ENCODE data around the gene PAWR. TPM values are rescaled to one million over a fixed set of nuclear protein-coding genes. Genes with fewer than 3 reads are reported as not detected.

The PAWR gene
- total and polyA plus RNA-seq, 10 of the 15 experiments (the other 5 are each of a cell fraction or from before 2014, with no cell fraction given) = 8.1 to 70.6 (median 24.2) TPM

GRCh38 chr12:79657136-79657535 is 33.6 kb downstream of the PAWR start (continued):
- TF ChIP-seq, protein P1, sequence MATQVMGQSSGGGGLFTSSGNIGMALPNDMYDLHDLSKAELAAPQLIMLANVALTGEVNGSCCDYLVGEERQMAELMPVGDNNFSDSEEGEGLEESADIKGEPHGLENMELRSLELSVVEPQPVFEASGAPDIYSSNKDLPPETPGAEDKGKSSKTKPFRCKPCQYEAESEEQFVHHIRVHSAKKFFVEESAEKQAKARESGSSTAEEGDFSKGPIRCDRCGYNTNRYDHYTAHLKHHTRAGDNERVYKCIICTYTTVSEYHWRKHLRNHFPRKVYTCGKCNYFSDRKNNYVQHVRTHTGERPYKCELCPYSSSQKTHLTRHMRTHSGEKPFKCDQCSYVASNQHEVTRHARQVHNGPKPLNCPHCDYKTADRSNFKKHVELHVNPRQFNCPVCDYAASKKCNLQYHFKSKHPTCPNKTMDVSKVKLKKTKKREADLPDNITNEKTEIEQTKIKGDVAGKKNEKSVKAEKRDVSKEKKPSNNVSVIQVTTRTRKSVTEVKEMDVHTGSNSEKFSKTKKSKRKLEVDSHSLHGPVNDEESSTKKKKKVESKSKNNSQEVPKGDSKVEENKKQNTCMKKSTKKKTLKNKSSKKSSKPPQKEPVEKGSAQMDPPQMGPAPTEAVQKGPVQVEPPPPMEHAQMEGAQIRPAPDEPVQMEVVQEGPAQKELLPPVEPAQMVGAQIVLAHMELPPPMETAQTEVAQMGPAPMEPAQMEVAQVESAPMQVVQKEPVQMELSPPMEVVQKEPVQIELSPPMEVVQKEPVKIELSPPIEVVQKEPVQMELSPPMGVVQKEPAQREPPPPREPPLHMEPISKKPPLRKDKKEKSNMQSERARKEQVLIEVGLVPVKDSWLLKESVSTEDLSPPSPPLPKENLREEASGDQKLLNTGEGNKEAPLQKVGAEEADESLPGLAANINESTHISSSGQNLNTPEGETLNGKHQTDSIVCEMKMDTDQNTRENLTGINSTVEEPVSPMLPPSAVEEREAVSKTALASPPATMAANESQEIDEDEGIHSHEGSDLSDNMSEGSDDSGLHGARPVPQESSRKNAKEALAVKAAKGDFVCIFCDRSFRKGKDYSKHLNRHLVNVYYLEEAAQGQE (IDR thresholded peaks at IDR 0.05; ENCODE audit: low read depth, low read length) = no peak
- TF ChIP-seq RFX5 (IDR thresholded peaks at IDR 0.05; ENCODE audit: low read depth, low read length) (no peak), SMARCA5 (IDR thresholded peaks at IDR 0.05) (no peak), WRNIP1 (IDR thresholded peaks at IDR 0.05; ENCODE audit: borderline replicate concordance, low read depth, low read length) (no peak), KAT2A (conservative IDR thresholded peaks at IDR 0.05; ENCODE audit: control insufficient read depth, low read depth, low read length) (no peak), GATAD2B (conservative IDR thresholded peaks at IDR 0.05; ENCODE audit: low read depth) (no peak), FOXK2 (IDR thresholded peaks at IDR 0.05) (no peak)
- TF ChIP-seq, protein P2, sequence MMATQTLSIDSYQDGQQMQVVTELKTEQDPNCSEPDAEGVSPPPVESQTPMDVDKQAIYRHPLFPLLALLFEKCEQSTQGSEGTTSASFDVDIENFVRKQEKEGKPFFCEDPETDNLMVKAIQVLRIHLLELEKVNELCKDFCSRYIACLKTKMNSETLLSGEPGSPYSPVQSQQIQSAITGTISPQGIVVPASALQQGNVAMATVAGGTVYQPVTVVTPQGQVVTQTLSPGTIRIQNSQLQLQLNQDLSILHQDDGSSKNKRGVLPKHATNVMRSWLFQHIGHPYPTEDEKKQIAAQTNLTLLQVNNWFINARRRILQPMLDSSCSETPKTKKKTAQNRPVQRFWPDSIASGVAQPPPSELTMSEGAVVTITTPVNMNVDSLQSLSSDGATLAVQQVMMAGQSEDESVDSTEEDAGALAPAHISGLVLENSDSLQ (IDR thresholded peaks at IDR 0.05) = no peak

DNA sequence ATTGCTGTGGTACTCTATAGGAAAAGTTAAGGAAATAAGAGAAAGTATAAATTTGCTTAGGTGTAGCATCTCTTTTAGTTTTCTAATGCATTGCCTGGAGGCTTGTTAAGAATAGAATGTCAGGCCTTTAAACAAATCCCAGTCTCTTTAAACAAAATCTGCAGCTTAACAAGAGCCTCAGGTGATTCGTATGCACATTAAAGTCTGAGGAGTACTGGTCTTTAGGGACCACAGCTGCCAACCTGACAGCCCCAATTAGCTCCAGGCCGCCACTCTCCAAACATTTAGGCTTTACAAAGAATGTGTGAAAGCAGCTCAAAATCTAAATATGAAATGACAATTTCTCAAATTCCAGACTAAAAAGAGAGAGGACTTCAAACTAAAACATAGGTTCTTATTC is 35.7 kb downstream of the PAWR start:
- no peaks in the 10 kb centered on the region; the same call in 1 of the 3 replicates for H3K9me3 ChIP-seq (replicated peaks; ENCODE audit: control insufficient read depth, insufficient read depth, low read length)
- in situ Hi-C loops (cut with MboI) = no loop called here
- H3K4me1 ChIP-seq (ENCODE audit: control insufficient read depth, insufficient read depth, low read length) = no peaks in the 10 kb centered on the region
- H3K9ac ChIP-seq (ENCODE audit: control insufficient read depth, insufficient read depth, low read length) = no peak overlapping the region
- H3K79me2 ChIP-seq (ENCODE audit: control insufficient read depth, insufficient read depth, low read length) = peaks cover 5% of the 10 kb centered on the region
- WGBS (ENCODE audit: insufficient coverage, insufficient replicate concordance, low lambda C conversion rate, missing lambda C conversion rate) = 100% methylated on average over 2 of the region's 2 CpGs
- RAD21 ChIA-PET (ENCODE audit: unreplicated experiment) = interaction anchor here (0.5 kb wide), 1 partner anchor 145 kb away, joined by 3 read pairs; no protein-coding TSS in a partner anchor
- no peak overlapping the region for H3K4me3 ChIP-seq
- BruUV-seq (replicated peaks) = no TSS peak
- intact Hi-C loops (cut with micrococcal nuclease; ENCODE audit: unreplicated experiment) = no loop called here
- no peak for DNase-seq (ENCODE audit: low read depth, low spot score)
- no peaks in the 10 kb centered on the region for H4K20me1 ChIP-seq (ENCODE audit: control insufficient read depth, insufficient read depth)
- no peaks in the 10 kb centered on the region for H3K27me3 ChIP-seq (replicated peaks in 1 of 2; ENCODE audit: control insufficient read depth in 2 of 2, insufficient read depth in 2 of 2, low read length in 1 of 2)
- TF ChIP-seq TCF7 (IDR thresholded peaks at IDR 0.05; ENCODE audit: borderline replicate concordance) = no peak
- no peak for TF ChIP-seq BHLHE40 (IDR thresholded peaks at IDR 0.05; ENCODE audit: borderline replicate concordance in 1 of 2, low read depth in 2 of 2, low read length in 1 of 2)
- TF ChIP-seq CHD4 (IDR thresholded peaks at IDR 0.05) = no peak
- TF ChIP-seq PAX8 (IDR thresholded peaks at IDR 0.05) = no peak
- no peak for TF ChIP-seq SUZ12 (IDR thresholded peaks at IDR 0.05; ENCODE audit: unreplicated experiment)
- TF ChIP-seq MEF2A (IDR thresholded peaks at IDR 0.05; ENCODE audit: insufficient read depth, low read depth, low read length) = no peak
- TF ChIP-seq LARP7 (IDR thresholded peaks at IDR 0.05) = no peak
- no peak for TF ChIP-seq TARDBP (IDR thresholded peaks at IDR 0.05; ENCODE audit: borderline replicate concordance)
- TF ChIP-seq NR2C1 (IDR thresholded peaks at IDR 0.05) = no peak
- ATAC-seq = no peak
- no peak overlapping the region for H2AFZ ChIP-seq (ENCODE audit: control insufficient read depth, low read depth, low read length)
- no peak overlapping the region for H3K27ac ChIP-seq (ENCODE audit: control insufficient read depth, insufficient read depth)
- POLR2A ChIA-PET = interaction anchor here (1.1 to 1.9 kb wide), 2 partner anchors 9 to 17 kb away, joined by 3 to 5 read pairs; no protein-coding TSS in a partner anchor
- SMC1A ChIA-PET (ENCODE audit: uncharacterized antibody, unreplicated experiment) = interaction anchor here (0.9 to 1.9 kb wide), 3 partner anchors 11 to 16 kb away, joined by 3 to 4 read pairs (median 3); no protein-coding TSS in a partner anchor
- CTCF ChIA-PET = interaction anchor here (0.8 to 2.2 kb wide), 3 partner anchors 13 to 37 kb away, joined by 3 to 8 read pairs (median 4); no protein-coding TSS in a partner anchor
- peaks cover 0 to 4% of the 10 kb centered on the region in 2 experiments; a peak in 1 of 4 replicates for H3K36me3 ChIP-seq (ENCODE audit: control insufficient read depth in 2 of 2, insufficient read depth in 2 of 2, low read length in 1 of 2)
- FAIRE-seq = no peak
- H3K4me2 ChIP-seq (ENCODE audit: control insufficient read depth, insufficient read depth) = no peak overlapping the region
